ENCODE measurements around the gene ADCY1.

ADCY1 gene

DNA sequence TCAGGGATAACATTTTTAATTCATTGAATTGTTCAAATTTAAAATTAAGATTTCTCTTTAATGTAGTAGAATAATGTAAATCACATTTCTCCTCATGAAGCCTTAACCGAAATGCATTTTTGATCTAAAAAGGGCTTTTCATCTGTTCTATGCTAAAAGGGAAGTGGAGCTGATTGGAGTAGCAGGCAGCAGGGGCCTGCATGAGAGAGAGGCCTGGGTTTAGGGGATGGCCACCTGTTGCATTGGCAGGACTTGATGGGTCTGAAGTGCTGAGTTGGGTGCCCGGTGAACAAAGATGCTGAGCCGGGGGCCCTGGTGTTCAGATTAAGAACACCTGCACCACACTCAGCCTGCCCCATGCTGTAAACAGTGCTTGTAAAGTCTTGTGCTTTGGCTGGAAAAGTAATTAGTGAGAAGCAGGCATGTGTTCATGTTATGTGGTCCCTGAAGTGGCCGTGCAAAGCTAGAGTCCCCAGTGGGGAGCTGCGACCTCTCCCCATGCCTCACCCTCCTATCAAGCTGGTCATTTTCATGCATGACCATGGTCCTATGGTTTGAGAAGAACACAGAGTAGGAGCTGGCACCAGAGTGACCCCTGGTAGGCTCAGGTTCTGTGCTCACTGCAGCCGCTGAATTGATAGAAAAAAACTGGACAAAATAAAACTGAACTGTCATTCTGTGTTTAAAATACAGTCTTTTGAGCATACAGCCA is 124.3 kb downstream of the ADCY1 start:
- DNase-seq = no peak

DNA sequence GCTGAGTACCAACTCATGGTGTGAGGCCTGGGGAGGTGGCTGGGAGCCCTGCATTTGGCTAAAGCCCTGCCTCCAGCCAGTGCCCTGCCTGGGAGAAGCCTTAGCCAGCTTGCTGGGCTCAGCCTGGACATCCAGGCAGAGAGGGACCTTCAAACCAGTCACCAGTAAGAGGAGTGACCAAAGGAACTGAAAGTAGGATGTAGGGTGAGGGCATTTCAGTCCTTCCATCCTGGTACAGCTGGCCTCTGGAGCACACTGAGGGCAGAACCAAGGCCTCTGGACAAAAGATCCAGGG is 124.8 kb downstream of the ADCY1 start:
- no peak for DNase-seq

DNA sequence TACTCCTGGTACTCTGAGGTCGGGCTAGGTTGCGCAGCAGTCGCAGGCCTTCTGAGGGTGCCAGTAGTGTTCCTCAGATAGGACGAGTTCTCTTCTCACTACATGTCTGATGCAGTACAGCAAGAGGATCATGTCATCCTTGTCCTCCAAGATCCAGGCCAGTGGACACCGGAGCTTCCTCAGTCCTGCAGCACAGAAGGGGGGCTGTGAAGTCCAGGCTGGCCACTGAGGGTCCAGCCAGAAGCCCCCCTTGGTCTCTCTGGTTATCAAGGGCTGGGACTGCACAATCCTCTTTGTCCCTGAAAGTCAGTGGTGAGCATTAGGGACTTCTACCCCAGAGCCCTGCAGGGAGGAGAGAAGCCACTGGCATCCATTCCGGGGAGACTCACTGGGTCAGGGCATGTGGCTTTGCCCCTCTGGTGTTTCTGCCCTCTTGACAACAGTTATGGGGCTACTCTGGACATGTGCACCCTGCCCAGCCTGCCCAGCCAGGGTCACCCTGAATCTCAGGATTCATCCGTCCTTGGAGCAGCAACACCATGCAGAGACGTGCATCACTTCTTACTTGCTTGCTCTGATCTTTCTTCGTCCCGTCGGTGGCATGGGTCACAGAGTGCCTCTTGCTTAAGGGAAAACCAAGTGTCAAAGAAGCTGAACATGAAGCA is 125.7 kb downstream of the ADCY1 start:
- no peak for DNase-seq

DNA sequence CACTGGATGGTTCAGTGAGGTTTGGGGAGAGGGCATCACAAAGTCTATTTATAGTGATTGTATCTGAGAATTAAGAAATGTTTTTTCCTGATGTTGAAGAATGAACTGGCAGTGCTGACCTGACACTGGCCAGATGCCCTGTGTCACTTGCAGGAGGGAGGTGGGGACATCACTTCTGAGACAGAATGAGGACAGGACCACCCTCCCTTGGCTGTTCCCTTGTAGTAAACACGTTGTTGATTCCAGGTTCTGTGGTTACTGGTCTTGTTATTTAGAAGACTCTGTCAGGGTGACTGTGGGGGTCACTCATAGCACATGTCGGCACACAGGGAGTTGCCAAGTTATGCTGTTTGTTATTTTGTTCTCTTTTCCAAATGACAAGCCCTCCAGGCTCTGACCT is 126.4 kb downstream of the ADCY1 start:
- DNase-seq = no peak

DNA sequence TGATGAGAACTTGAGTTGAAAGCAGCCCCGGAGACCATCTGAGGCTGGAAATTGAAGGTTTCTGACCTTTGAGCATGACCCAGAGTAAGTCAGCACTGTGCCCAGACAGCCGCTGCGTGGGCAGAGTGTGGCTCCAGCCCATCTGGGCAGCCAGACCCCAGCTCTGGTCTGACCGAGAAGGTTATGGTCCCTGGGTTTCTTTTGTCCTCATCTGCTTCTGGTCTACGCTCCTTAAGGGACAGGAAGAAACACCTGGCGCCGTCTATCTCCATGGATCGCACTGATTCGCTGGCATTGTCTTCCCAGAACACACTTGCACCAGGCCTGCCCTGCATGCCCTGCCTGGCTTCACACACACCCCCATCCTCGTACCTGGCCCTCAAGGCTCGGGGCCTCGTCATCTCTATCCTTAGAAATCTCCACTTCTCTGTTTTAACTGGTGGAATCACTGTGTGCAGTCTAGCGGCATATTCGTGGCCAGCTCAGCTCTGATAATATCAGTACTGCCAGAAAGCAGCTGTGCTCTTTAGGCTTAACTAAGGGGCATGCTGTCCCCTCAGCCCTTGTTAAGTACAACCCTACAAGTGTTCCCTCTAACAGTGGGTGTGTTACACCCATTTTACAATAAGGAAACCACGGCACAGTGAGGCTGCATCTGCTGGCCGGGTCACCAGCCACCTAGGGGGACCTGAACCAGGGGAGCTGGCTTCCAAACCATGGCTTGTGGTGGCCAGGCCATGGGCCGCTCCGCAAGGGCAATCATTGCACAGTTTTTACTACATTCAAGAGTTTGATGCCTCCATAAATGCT is 127.7 kb downstream of the ADCY1 start:
- no peak for DNase-seq

DNA sequence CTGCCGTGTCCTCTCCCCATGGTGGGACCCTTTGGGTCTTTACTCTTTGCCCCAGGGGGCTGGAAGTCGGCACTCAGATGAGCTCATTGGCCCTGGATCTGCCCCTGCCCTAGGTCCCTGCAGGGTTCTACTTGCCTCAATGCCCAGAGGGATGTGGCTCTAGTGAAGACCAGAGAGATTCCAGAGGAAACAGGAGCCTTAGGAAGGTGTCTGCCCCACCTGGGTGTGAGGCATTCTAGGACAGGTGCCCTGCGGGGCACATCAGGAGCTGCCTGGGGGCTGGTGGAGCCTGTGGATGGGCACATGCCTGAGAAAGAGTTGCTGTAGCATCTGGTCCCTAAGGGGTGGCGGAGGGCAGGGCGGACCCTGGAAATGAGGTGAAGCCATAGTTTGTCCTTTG is 128.6 kb downstream of the ADCY1 start:
- no peak for DNase-seq

DNA sequence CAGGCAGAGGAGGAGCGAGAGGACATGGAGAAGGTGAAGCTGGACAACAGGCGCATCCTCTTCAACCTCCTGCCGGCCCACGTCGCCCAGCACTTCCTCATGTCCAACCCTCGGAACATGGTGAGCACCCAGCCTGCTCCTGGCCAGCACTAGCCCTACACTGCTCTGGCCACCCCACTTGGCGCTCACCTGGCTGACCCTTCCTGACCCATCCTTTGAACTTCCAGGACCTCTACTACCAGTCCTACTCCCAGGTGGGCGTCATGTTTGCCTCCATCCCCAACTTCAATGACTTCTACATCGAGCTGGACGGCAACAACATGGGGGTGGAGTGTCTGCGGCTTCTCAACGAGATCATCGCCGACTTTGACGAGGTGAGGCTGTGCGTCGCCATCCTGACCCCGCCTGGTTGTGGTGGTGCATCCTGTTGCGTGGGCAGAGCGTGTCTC is 129.2 kb downstream of the ADCY1 start:
- no peak for DNase-seq

DNA sequence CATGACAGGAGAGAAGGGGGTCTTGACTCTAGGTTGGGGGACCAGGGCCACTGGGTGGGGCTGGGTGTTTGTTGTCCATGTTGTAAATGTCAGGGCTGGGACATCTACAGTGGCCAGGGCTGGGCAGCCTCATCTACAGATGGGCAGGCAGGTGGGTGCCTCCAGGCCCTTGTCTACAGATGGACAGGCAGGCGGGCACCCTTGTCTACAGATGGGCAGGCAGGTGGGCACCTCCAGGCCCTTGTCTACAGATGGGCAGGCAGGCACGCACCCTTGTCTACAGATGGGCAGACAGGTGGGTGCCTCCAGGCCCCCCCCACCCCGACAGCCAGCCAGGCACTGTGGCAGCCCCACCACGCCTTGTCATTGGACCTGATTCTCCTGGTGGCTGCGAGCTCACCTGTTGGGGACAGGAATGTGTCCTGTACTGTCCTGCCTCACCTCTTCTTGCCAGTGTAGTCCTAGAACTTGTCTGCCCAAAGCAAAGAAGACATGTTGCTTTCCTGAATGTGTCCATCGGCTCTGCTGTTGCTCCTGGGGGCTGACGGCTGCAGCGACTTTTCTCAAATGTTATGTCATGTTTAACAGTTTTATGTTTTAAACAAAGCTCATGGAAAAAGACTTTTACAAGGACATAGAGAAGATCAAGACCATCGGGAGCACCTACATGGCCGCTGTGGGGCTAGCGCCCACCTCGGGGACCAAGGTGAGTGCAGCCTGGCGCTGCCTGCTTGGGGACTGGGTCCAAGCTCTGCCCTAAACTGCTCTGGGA is 129.9 kb downstream of the ADCY1 start:
- no peak for DNase-seq

DNA sequence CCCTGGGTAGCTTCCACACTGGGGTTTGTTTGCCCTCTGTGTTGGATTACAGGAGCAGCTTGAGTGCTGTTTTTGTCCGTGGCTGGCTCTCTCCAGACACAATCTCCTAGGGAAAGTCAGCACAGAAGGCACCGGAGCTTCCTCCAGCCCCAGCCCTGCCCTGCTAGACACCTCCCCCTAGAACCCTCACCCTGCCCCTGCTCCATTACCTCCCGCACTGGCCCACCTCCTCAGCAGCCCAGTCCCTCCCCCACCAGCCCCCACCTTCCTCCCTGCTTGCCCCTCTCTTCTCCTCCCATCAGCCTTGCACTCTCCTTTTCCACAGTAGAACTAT is 130.5 kb downstream of the ADCY1 start:
- no peak for DNase-seq

DNA sequence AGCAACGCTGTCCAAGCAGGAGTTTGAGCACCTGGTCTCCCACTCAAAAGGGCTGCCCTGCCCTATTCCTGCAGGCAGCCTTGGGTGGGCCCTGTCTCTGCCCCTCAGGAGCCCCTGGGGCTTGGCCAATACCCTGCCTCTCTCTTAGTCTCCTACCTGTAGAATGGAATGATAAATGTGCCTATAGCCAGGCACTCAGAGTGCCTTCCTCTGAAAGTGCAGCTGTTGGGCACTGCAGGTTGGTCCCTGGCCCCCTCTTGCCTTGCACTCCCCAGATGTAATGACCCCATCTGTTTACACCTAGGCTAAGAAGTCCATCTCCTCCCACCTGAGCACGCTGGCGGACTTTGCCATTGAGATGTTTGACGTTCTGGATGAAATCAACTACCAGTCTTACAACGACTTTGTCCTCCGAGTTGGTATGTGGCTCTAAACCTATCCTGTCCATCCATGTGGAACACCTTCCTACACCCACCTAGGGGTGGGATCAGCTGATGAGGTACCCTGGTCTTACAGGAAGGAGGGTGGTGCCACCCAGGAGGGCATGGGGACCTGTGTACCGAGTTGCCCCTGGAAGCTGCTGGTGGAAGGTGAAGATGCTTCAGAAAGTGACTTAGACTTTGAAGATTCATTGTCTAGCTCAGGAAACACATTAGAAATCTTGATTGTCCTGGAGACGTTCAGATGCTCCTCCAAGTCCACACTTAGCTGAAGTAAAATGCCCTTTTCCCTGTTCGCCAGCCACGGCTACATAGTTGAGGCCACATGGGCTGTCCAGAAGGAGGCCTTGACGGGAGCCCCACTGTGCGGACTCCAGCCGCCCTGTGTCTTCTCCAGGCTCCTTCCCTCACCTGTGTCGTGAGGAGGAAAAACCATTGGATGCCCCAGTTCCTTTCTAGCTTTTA is 134.1 kb downstream of the ADCY1 start:
- DNase-seq = no peak

DNA sequence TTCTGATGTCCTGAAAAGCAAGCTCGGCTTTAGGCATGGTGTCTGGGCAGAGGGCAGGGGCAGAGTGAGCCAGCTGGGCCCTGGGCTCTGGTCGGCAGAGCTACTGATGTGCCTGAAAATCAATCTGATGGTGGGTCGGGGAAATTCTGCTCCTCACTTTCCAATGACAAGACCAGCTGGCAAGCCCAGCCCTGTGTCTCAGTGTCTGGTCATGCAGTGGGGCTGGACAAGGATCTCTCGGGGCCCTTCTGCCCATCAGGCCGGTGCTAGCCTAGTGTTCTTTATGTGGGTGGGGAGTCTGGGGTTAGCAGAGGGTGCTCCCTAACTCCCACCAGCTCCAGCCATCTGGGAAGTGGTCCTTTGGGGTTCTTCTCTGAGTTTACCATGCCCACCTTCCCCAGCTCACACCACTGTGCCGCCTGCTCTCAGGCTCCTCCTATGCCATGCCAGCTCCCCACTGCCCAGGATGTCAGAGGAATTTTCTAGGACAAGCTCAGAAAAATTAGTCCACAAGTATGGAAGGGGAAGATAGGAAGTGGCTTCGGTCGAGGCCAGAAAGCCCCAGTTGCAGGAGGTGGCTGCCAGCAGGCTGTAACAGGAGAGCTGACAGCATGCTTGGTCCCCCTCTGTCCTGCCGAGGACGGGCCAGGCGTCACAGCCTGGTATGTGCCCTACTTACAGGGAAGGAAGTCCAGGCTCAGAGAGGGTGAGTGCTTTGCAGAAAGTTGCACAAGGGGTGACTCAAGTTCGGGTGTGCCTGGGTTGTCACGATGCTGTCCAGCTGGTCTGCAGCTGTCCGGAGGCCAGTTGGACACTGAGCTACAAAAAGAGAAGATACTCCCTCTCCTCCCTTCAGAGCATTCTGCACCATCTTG is 135.2 kb downstream of the ADCY1 start:
- no peak for DNase-seq

DNA sequence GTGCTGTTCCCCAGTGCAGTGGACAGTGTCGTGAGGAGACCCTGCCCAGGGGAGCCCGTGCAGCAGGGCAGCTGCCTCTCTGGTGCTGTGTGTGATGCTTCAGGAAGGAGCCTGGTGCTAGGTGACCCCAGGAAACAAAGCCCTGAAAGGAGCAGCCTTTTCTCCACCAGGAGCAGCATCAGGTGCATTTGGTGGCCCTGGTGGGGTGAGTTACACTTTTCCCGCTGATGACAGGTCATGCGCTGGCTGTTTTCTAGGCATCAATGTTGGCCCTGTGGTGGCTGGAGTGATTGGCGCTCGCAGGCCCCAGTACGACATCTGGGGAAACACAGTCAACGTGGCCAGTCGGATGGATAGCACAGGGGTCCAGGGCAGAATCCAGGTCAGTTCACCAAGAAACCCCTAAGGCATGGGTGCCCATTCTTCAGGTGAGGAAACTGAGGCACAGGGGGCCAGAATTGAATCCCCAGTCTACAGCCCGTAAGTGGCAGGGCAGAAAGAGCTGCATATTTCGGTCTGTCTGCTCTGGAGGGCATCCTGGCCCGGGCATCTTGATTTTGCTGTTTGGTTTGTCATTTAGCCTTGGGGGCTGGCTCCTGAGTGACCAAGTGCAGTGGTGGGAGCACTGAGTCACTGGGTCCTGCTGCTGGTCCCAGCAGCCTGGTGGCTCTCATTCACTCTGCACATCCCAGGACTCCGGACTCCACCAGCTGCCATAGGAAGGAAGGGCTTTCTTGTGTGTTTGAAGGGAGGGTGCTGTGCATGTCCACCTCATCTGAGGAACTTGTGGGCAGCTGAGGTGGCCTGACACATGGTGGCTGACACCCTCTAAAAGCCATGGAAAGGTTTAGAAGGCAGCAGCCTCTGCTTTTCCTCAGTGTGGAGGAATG is 136.3 kb downstream of the ADCY1 start:
- DNase-seq = no peak

DNA sequence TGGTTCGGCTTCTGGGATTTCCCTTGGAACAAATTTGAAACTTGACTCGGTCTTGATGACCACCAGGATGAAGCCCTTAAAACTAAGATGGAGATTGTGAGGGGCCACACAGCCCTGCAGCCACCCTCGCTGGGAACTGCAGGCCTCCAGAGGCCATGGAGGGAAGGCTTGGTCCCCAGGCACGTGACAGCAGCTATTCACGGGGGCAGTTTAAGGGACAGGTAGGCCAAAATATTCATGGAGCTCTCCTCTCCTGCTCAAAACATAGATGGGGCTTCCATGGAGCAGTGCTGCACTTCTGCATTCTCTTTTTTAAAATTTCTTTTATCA is 137.0 kb downstream of the ADCY1 start:
- DNase-seq = no peak

DNA sequence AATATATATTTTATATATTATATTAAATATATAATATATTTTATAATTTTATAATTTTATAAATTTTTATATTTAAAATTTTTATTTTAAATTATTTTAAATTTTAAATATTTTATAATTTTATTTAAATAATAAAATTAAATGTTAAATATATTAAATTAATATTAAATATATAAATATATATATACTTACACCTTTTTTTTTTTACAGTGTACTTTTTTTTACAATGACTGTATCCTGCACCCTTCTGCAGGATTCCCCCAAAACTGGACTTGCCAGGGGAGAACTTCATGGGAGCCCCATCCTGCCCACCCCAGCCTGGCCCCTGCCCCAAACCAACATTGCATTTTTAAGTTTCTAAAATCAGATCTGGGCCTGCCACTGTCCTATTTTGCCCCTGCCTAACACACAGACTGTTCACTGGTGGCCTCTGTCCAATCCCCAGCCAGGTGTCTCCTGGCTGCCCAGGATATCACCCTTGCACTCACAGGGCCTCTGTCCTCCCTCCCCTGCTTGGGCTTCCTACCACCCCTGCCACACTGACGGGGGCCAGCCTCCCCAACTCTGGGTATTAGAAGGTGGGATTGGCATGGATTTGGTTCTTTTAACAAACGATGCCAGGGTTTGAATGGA is 138.0 kb downstream of the ADCY1 start:
- DNase-seq = no peak

DNA sequence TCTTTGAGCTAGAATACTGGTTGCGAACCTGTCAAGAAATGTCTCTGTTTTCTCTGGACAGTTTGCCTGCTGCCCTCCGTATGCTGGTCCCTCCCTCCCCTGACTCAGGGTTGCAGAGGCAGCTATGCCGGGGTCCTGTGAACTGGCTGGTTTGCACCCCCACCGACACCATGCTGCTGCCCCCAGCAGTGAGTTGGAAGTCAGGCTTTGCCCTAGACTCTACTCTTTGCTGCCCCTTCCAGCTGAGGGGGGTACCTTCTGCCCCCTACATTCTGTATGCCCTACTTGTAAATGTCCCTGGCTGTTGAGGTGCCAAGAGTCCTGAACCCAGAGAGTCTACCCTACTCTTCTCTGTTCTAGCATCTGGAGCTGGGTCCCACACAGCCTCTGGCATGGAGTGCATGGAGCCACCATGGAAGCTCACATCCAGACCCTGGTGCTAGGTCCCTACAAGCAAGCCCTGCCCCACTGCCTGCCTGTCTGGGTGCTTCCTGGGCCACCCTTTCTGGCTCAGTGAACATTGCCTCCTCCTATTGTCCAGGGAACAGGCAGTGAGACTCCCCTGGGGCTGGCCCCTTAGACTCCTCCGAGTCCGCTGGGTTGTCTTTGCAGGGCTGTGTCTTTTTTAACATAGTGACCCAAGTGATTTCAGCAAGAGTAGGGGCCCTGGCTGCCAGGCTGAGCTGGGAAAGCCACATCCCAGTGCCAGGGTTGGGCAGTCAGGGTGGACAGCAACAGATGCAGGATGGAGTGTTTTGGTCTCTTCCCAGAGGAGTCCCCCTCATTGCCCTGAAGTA is 138.9 kb downstream of the ADCY1 start:
- DNase-seq = no peak

DNA sequence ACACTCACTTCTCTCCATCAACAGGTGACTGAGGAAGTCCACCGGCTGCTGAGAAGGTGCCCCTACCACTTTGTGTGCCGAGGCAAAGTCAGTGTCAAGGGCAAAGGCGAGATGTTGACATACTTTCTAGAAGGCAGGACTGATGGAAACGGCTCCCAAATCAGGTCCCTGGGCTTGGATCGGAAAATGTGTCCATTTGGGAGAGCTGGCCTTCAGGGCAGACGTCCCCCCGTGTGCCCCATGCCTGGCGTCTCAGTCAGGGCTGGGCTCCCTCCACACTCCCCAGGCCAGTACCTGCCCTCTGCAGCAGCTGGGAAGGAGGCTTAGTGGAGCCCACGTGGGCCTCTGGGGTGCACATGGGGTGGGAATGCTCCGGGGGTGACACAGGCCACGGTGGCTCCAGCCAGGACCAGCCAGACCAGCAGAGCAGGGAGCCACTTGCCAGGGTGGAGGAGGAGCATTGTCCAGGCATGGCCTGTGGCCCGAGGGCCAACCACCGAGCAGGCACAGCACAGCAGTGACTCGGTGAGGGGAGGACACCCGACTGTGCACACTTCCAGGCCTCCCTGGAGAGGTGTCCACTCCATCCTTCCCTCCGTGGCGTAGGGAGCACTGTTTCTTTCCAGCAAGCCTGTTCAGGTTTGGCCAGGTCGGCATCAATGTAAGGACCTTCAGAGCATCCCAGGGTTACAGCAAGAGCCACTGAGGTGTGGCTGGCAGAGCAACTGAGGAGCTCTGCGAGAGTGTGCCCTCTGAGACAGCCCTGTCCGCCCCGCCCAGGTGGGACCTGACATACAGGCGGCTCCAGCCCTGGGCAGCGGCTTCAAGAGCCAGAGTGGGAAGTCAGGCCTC is 139.7 kb downstream of the ADCY1 start:
- DNase-seq = no peak

DNA sequence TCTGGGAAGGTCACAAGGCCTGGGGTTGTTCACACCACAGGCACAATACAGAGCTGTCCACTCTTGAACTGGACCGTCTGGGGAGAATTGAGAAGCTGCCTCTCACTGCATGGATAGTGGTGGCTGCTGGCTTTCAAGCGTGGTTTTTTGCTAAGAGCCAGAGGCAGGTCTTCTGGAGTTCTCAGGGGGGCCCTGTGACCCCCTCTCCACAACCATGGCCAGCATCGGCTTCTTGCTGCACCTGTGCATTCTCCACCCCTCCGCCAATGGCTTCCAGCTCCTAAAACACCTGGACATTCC is 140.3 kb downstream of the ADCY1 start:
- DNase-seq = no peak
